Mucosa of rectum (tissue), 2 donors: ENCODE results near the gene IMPDH2.

Experiments
- H3K27ac ChIP-seq, 2 donors: one replicate each; pipeline ENCODE4 v1.7.0; 2013; ENCODE audit warnings: inconsistent platforms in 2 of 2, low read depth in 2 of 2, low read length in 2 of 2
- H3K27me3 ChIP-seq, 2 donors: one replicate each; pipeline ENCODE4 v1.7.0; 2013; ENCODE audit warnings: low read length in 2 of 2; ENCODE audit not compliant: control insufficient read depth in 2 of 2, insufficient read depth in 2 of 2
- H3K36me3 ChIP-seq, 2 donors: one replicate each; pipeline ENCODE4 v1.7.0; 2013; ENCODE audit warnings: low read length in 2 of 2; ENCODE audit not compliant: control insufficient read depth in 2 of 2, insufficient read depth in 2 of 2
- H3K4me1 ChIP-seq, 2 donors: one replicate each; pipeline ENCODE4 v1.7.0; 2013; ENCODE audit warnings: low read length in 2 of 2, mild to moderate bottlenecking in 1 of 2; ENCODE audit not compliant: control insufficient read depth in 2 of 2, insufficient read depth in 2 of 2
- H3K4me3 ChIP-seq, 2 donors: one replicate each; pipeline ENCODE4 v1.7.0; 2013; ENCODE audit warnings: low read length in 2 of 2
- H3K9ac ChIP-seq, 2 donors: one replicate each; pipeline ENCODE4 v1.7.0; 2013; ENCODE audit warnings: low read length in 2 of 2, low read depth in 1 of 2, mild to moderate bottlenecking in 1 of 2
- H3K9me3 ChIP-seq, 2 donors: one replicate each; pipeline ENCODE4 v1.7.0; 2013; ENCODE audit warnings: low read length in 2 of 2; ENCODE audit not compliant: control insufficient read depth in 2 of 2
- donor health status: healthy.
- donor health status: Normal muscosa, but diverticular disease.

IMPDH2 gene

GRCh38 chr3:49006408-49007067, 22.7 kb downstream of the IMPDH2 start:
- Histone ChIP-seq H3K27ac (peak overlapping the region; percentile 97 to 99), H3K4me1 (peaks cover 16 to 18% of the 10 kb centered on the region in 2 donors), H3K4me3 (peak overlapping the region; percentile 87 to 94), H3K27me3 (no peaks in the 10 kb centered on the region), H3K9me3 (no peaks in the 10 kb centered on the region), H3K36me3 (peaks cover 0 to 6% of the 10 kb centered on the region in 2 donors), H3K9ac (peak overlapping the region; percentile 86 to 91)

GRCh38 chr3:49005998-49006397, 23.2 kb downstream of the IMPDH2 start:
- Histone ChIP-seq H3K36me3 (peaks cover 0 to 3% of the 10 kb centered on the region in 2 donors), H3K9me3 (no peaks in the 10 kb centered on the region), H3K27me3 (no peaks in the 10 kb centered on the region), H3K4me3 (peak overlapping the region; percentile 87 to 94), H3K27ac (peak overlapping the region in 1 of 2 donors; percentile 99), H3K9ac (peak overlapping the region; percentile 86 to 91), H3K4me1 (peaks cover 16 to 18% of the 10 kb centered on the region in 2 donors)

GRCh38 chr3:49005303-49005680, 23.9 kb downstream of the IMPDH2 start:
- H3K9ac ChIP-seq = no peak overlapping the region
- no peak overlapping the region for H3K27ac ChIP-seq
- peaks cover 16 to 18% of the 10 kb centered on the region in 2 donors for H3K4me1 ChIP-seq
- no peak overlapping the region for H3K4me3 ChIP-seq
- H3K27me3 ChIP-seq = no peaks in the 10 kb centered on the region
- no peaks in the 10 kb centered on the region for H3K9me3 ChIP-seq
- H3K36me3 ChIP-seq = peaks cover 0 to 3% of the 10 kb centered on the region in 2 donors

GRCh38 chr3:49004352-49005302, 24.6 kb downstream of the IMPDH2 start:
- peaks cover 16 to 18% of the 10 kb centered on the region in 2 donors for H3K4me1 ChIP-seq
- no peak overlapping the region for H3K27ac ChIP-seq
- H3K9me3 ChIP-seq = no peaks in the 10 kb centered on the region
- H3K4me3 ChIP-seq = no peak overlapping the region
- H3K27me3 ChIP-seq = no peaks in the 10 kb centered on the region
- H3K36me3 ChIP-seq = peaks cover 0 to 3% of the 10 kb centered on the region in 2 donors
- H3K9ac ChIP-seq = no peak overlapping the region

DNA sequence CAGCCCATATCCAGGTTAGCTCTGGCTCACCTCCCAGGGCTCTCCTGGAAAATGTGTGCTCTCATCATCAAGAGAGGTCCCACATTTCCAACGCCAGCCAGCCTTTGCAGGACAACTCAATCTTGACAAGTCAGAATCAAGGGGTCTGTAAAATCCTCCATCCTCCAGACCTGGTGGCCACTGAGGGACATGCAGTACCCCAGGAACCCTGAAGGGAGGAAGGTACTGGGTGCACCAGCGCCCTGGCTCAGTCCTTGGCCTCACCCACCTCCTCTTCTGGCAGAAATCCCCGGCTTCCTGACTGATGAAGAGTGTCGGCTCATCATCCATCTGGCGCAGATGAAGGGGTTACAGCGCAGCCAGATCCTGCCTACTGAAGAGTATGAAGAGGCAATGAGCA, 28.0 kb downstream of the IMPDH2 start:
- H3K27ac ChIP-seq = no peak overlapping the region
- H3K4me3 ChIP-seq = no peak overlapping the region
- peaks cover 8 to 13% of the 10 kb centered on the region in 2 donors for H3K36me3 ChIP-seq

DNA sequence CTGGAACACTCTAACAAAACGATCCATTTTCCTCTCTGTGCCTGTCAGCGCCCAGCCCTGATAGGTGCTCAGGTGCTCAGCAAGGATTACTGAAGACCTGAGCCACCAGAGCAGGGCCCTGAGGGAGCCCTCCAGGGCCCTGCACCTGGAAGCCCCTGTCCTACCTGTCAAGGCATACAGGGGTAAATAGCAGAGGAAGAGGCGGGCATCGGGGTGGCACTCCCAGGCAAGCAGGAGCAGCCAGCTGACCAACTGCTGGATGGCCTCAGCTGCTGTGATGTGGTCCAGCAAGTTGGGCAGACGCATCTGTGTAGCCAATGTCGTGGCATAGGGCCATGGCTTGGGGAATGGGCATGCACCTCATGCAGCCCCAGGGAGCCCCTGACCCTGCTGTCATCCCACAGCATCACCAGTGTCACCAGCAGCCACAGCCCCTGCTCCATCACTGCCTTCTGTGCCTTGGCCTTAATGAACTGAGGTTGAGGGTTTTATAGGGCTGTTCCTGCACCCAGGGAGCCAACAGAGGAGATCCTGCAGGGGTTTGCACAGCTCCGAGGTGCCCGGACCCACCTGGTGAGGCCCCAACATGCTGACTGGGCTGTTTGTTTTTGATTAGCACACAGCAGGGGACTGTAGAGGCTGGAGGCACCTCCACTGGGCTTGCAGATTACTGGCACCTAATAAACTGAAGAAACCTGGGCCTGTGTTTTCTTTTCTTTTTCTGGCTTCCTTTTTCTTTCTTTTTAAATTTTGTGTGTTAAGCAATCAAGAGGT, 29.9 kb downstream of the IMPDH2 start:
- Histone ChIP-seq H3K4me1 (no peaks in the 10 kb centered on the region), H3K4me3 (no peak overlapping the region), H3K9ac (no peak overlapping the region), H3K27me3 (no peaks in the 10 kb centered on the region), H3K36me3 (peaks cover 8 to 15% of the 10 kb centered on the region in 2 donors), H3K27ac (no peak overlapping the region), H3K9me3 (no peaks in the 10 kb centered on the region)

More for the DNA sequence above, 28.0 kb downstream of the IMPDH2 start:
- Histone ChIP-seq H3K4me1 (peaks cover 4 to 5% of the 10 kb centered on the region in 2 donors), H3K27me3 (no peaks in the 10 kb centered on the region), H3K9ac (no peak overlapping the region), H3K9me3 (no peaks in the 10 kb centered on the region)

GRCh38 chr3:48997714-48998637, 31.2 kb downstream of the IMPDH2 start:
- Histone ChIP-seq H3K27ac (no peak overlapping the region), H3K9ac (no peak overlapping the region), H3K4me1 (no peaks in the 10 kb centered on the region), H3K36me3 (peaks cover 8 to 15% of the 10 kb centered on the region in 2 donors), H3K27me3 (no peaks in the 10 kb centered on the region), H3K4me3 (no peak overlapping the region), H3K9me3 (no peaks in the 10 kb centered on the region)

- H3K4me1 ChIP-seq = no peaks in the 10 kb centered on the region
Observed at GRCh38 chr3:48997102-48997635, 32.0 kb downstream of the IMPDH2 start.

GRCh38 chr3:48996640-48997039, 32.6 kb downstream of the IMPDH2 start:
- no peak overlapping the region for H3K27ac ChIP-seq
- no peak overlapping the region for H3K4me3 ChIP-seq
- no peak overlapping the region for H3K9ac ChIP-seq

More at GRCh38 chr3:48997102-48997635, 32.0 kb downstream of the IMPDH2 start:
- Histone ChIP-seq H3K27me3 (no peaks in the 10 kb centered on the region), H3K27ac (no peak overlapping the region), H3K9me3 (no peaks in the 10 kb centered on the region), H3K36me3 (peaks cover 8 to 15% of the 10 kb centered on the region in 2 donors), H3K9ac (no peak overlapping the region), H3K4me3 (no peak overlapping the region)

More at GRCh38 chr3:48996640-48997039, 32.6 kb downstream of the IMPDH2 start:
- H3K9me3 ChIP-seq = no peaks in the 10 kb centered on the region
- H3K27me3 ChIP-seq = no peaks in the 10 kb centered on the region
- peaks cover 8 to 15% of the 10 kb centered on the region in 2 donors for H3K36me3 ChIP-seq
- peaks cover under 1 to 4% of the 10 kb centered on the region in 2 donors for H3K4me1 ChIP-seq
